ENCODE measurements around the gene SPRYD7. TPM values are rescaled to one million over a fixed set of nuclear protein-coding genes. Genes with fewer than 3 reads are reported as not detected.
A peak's percentile ranks its signal among the peaks of the same experiment; 100 is the strongest.

The SPRYD7 gene
- total and polyA plus RNA-seq, 2 donors (not counting 1 experiment from before 2014, with no cell fraction given), result 1.9 to 4.5 TPM

DNA sequence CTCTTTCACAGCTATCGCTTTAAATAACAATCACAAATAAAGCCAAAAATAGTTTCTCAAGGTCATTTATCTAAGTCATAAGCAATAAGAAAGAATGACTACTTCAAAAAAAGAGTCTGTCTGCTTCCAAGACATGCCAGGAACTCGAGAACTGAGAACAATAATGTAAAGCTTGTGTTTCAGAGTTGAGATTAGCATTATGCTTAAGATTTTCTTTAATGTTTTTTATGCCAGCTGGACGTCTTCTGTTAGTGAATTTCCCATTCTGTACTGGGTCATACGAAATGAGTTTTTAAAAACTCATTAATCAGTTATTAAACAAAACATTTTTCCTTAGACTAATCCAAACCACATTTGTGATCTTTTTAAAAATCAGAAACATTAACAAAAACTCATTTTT, 3.2 kb upstream of the SPRYD7 start:
- CTCF ChIA-PET, result no interaction called here
- no peaks in the 10 kb centered on the region for H3K27me3 ChIP-seq (replicated peaks in 1 of 4; ENCODE audit: control extremely low read depth in 1 of 4, control insufficient read depth in 3 of 4, insufficient read depth in 4 of 4, low read length in 3 of 4)
- no peak overlapping the region for H3K27ac ChIP-seq (ENCODE audit: low read length in 2 of 2)
- TF ChIP-seq CTCF (IDR thresholded peaks at IDR 0.05) (no peak), EZH2 (IDR thresholded peaks at IDR 0.05; ENCODE audit: borderline replicate concordance, insufficient read depth, low read depth, low read length, poor library complexity, severe bottlenecking) (no peak)
- no peak overlapping the region for H3K4me2 ChIP-seq (replicated peaks; ENCODE audit: low read depth, low read length, poor library complexity, severe bottlenecking)
- Mint-ChIP-seq H3K27ac (no peak overlapping the region), H3K4me3 (no peak overlapping the region), H3K9me3 (ENCODE audit: insufficient read depth) (no peaks in the 10 kb centered on the region), H3K27me3 (no peaks in the 10 kb centered on the region), H3K4me1 (peaks cover 26% of the 10 kb centered on the region)
- no peaks in the 10 kb centered on the region for H3K9me3 ChIP-seq (ENCODE audit: control extremely low read depth in 1 of 3, control insufficient read depth in 2 of 3, insufficient read depth in 1 of 3, low read length in 2 of 3)
- H3K36me3 ChIP-seq (replicated peaks in 1 of 2; ENCODE audit: control extremely low read depth in 1 of 2, control insufficient read depth in 1 of 2, extremely low read depth in 1 of 2, insufficient read depth in 2 of 2, low read length in 1 of 2), result no peaks in the 10 kb centered on the region
- H2AFZ ChIP-seq (ENCODE audit: insufficient read depth, low read depth, low read length, poor library complexity, severe bottlenecking), result no peak overlapping the region
- WGBS (ENCODE audit: insufficient coverage), result 100% methylated on average over 1 of the region's 4 CpGs
- ATAC-seq (ENCODE audit: low read depth) (no peak), DNase-seq (no peak)
- H3K79me2 ChIP-seq (ENCODE audit: control insufficient read depth, insufficient read depth, low read length), result peaks cover 20% of the 10 kb centered on the region
- H4K20me1 ChIP-seq (ENCODE audit: control insufficient read depth, insufficient read depth, low read length, poor library complexity, severe bottlenecking), result no peaks in the 10 kb centered on the region
- H3K4me1 ChIP-seq (ENCODE audit: control insufficient read depth in 2 of 2, insufficient read depth in 2 of 2, low read length in 2 of 2), result peaks cover 15 to 17% of the 10 kb centered on the region in 2 donors
- intact Hi-C loops (cut with micrococcal nuclease), result loop anchor here (5.0 to 10.0 kb wide), 5 partner anchors 143 to 1645 kb away; partner anchors contain the start of genes ARL11 and WDFY2
- no peak overlapping the region for H3K9ac ChIP-seq (ENCODE audit: low read length)
- POLR2A ChIA-PET, result no interaction called here
- H3K4me3 ChIP-seq (ENCODE audit: control extremely low read depth in 1 of 5, extremely low read depth in 1 of 5, insufficient read depth in 1 of 5, low read depth in 2 of 5, low read length in 4 of 5), result no peak overlapping the region

GRCh38 chr13:49938921-49939320, 2.8 kb upstream of the SPRYD7 start:
- intact Hi-C loops (cut with micrococcal nuclease), result loop anchor here (5.0 to 10.0 kb wide), 5 partner anchors 143 to 1646 kb away; partner anchors contain the start of genes ARL11 and WDFY2
- H3K4me3 Mint-ChIP-seq, result no peak overlapping the region

More at GRCh38 chr13:49938921-49939320, 2.8 kb upstream of the SPRYD7 start:
- H2AFZ ChIP-seq (ENCODE audit: insufficient read depth, low read depth, low read length, poor library complexity, severe bottlenecking), result no peak overlapping the region
- Mint-ChIP-seq H3K9me3 (ENCODE audit: insufficient read depth) (no peaks in the 10 kb centered on the region), H3K27me3 (no peaks in the 10 kb centered on the region), H3K4me1 (peaks cover 28% of the 10 kb centered on the region), H3K27ac (no peak overlapping the region)
- ChIA-PET POLR2A (no interaction called here), CTCF (interaction anchor here (0.6 to 1.4 kb wide), 3 partner anchors 11 to 973 kb away, joined by 3 to 5 read pairs (median 4); no protein-coding TSS in a partner anchor)
- no peaks in the 10 kb centered on the region for H3K9me3 ChIP-seq (ENCODE audit: control extremely low read depth in 1 of 3, control insufficient read depth in 2 of 3, insufficient read depth in 1 of 3, low read length in 2 of 3)
- H3K79me2 ChIP-seq (ENCODE audit: control insufficient read depth, insufficient read depth, low read length), result peaks cover 20% of the 10 kb centered on the region
- DNase-seq (no peak), ATAC-seq (ENCODE audit: low read depth) (no peak)
- 100% methylated on average over 4 of the region's 5 CpGs for WGBS (ENCODE audit: insufficient coverage)
- no peaks in the 10 kb centered on the region for H4K20me1 ChIP-seq (ENCODE audit: control insufficient read depth, insufficient read depth, low read length, poor library complexity, severe bottlenecking)
- H3K36me3 ChIP-seq (replicated peaks in 1 of 2; ENCODE audit: control extremely low read depth in 1 of 2, control insufficient read depth in 1 of 2, extremely low read depth in 1 of 2, insufficient read depth in 2 of 2, low read length in 1 of 2), result no peaks in the 10 kb centered on the region
- H3K9ac ChIP-seq (ENCODE audit: low read length), result no peak overlapping the region
- peaks cover 15 to 17% of the 10 kb centered on the region in 2 donors for H3K4me1 ChIP-seq (ENCODE audit: control insufficient read depth in 2 of 2, insufficient read depth in 2 of 2, low read length in 2 of 2)
- H3K4me2 ChIP-seq (replicated peaks; ENCODE audit: low read depth, low read length, poor library complexity, severe bottlenecking), result no peak overlapping the region
- H3K27me3 ChIP-seq (replicated peaks in 1 of 4; ENCODE audit: control extremely low read depth in 1 of 4, control insufficient read depth in 3 of 4, insufficient read depth in 4 of 4, low read length in 3 of 4), result no peaks in the 10 kb centered on the region
- H3K4me3 ChIP-seq (ENCODE audit: control extremely low read depth in 1 of 5, extremely low read depth in 1 of 5, insufficient read depth in 1 of 5, low read depth in 2 of 5, low read length in 4 of 5), result no peak overlapping the region
- no peak for TF ChIP-seq EZH2 (IDR thresholded peaks at IDR 0.05; ENCODE audit: borderline replicate concordance, insufficient read depth, low read depth, low read length, poor library complexity, severe bottlenecking)
- TF ChIP-seq CTCF (IDR thresholded peaks at IDR 0.05), result no peak
- H3K27ac ChIP-seq (ENCODE audit: low read length in 2 of 2), result peak overlapping the region in 1 of 2 donors; percentile 54

All from B cell (primary cell).